Cardiac fibroblast (primary cell): ENCODE results near the gene F10.
A peak's percentile ranks its signal among the peaks of the same experiment; 100 is the strongest.

ENCODE experiments used
- DNase-seq, 2 donors: peaks; one replicate each; pipeline versions ENCODE4 v3.0.0 to v3.0.0-alpha.2; 2010; ENCODE audit warnings: low read depth in 2 of 2
- H3K4me3 ChIP-seq, 2 donors: replicated peaks in 1 of 2; 1 replicate in 1 of 2; 2 replicates in 1 of 2; pipeline ENCODE4 v1.5.1; 2011; ENCODE audit warnings: low read depth in 2 of 2, low read length in 2 of 2, mild to moderate bottlenecking in 2 of 2, moderate library complexity in 1 of 2
- CTCF ChIP-seq: IDR thresholded peaks from one replicate; pipeline ENCODE4 v1.5.1; 2011; ENCODE audit warnings: low read depth, mild to moderate bottlenecking, low read length, inconsistent platforms

F10 gene

GRCh38 chr13:113148407-113148806, 25.8 kb downstream of the F10 start:
- DNase-seq, result no peak
- H3K4me3 ChIP-seq, result no peak overlapping the region
- TF ChIP-seq CTCF, result no peak

- DNase-seq, result no peak
- no peak for TF ChIP-seq CTCF
- no peak overlapping the region for H3K4me3 ChIP-seq
These were observed 26.4 kb downstream of the F10 start for GRCh38 chr13:113148940-113149503.

GRCh38 chr13:113149711-113150549, 27.3 kb downstream of the F10 start:
- H3K4me3 ChIP-seq, result no peak overlapping the region
- DNase-seq, result no peak
- no peak for TF ChIP-seq CTCF

- no peak for DNase-seq
- no peak overlapping the region for H3K4me3 ChIP-seq
- no peak for TF ChIP-seq CTCF
These were observed 28.2 kb downstream of the F10 start for GRCh38 chr13:113150550-113151365.

GRCh38 chr13:113151745-113152690, 29.4 kb downstream of the F10 start:
- peak; percentile 43 to 64 for DNase-seq
- H3K4me3 ChIP-seq, result no peak overlapping the region
- TF ChIP-seq CTCF, result no peak

- H3K4me3 ChIP-seq, result no peak overlapping the region
- DNase-seq, result peak in 1 of 2 donors; percentile 11
- no peak for TF ChIP-seq CTCF
These were observed 30.0 kb downstream of the F10 start for GRCh38 chr13:113152691-113152983.
